Activated T-cell treated with anti-CD3 and anti-CD28 coated beads, Interleukin-2, amount 50 U/mL, for 1 hour (primary cell): Measurements from ENCODE around the gene CRHR1.

Experiments used
- DNase-seq: peaks from one replicate; pipeline ENCODE4 v3.0.0-alpha.2; 2020

The CRHR1 gene

GRCh38 chr17:45870342-45870974 lies 86.3 kb downstream of the CRHR1 start:
- DNase-seq = no peak

- DNase-seq = no peak
Measured at GRCh38 chr17:45871718-45872117, 87.6 kb downstream of the CRHR1 start.

GRCh38 chr17:45873728-45874127 lies 89.6 kb downstream of the CRHR1 start:
- peak; percentile 34 for DNase-seq

- no peak for DNase-seq
Measured at GRCh38 chr17:45874151-45874550, 90.0 kb downstream of the CRHR1 start.

- DNase-seq = no peak
Measured at GRCh38 chr17:45876539-45876938, 92.4 kb downstream of the CRHR1 start.

GRCh38 chr17:45877467-45877866 lies 93.3 kb downstream of the CRHR1 start:
- no peak for DNase-seq

- no peak for DNase-seq
Measured at GRCh38 chr17:45883063-45883462, 98.9 kb downstream of the CRHR1 start.
